ENCODE results near the gene GPC5.

DNA sequence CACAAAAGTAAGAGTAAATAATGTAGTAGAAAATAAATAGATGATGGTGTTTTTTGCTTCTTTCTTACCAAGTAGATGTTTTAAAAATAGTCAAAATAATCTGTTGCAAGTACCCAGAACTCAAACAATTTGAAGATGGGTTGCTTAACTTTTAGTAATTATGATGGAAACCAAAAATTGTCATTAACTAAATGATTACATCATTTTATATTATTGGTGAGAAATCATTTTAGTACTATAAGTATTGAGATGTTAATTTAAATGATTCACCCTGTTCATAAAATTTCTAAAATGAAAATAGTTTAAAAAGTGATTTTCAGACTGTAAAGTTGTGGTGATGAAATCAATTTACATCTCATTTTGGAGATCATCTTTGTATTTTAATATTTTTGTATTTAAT, 404.5 kb downstream of the GPC5 start:
- TF ChIP-seq, protein P1, sequence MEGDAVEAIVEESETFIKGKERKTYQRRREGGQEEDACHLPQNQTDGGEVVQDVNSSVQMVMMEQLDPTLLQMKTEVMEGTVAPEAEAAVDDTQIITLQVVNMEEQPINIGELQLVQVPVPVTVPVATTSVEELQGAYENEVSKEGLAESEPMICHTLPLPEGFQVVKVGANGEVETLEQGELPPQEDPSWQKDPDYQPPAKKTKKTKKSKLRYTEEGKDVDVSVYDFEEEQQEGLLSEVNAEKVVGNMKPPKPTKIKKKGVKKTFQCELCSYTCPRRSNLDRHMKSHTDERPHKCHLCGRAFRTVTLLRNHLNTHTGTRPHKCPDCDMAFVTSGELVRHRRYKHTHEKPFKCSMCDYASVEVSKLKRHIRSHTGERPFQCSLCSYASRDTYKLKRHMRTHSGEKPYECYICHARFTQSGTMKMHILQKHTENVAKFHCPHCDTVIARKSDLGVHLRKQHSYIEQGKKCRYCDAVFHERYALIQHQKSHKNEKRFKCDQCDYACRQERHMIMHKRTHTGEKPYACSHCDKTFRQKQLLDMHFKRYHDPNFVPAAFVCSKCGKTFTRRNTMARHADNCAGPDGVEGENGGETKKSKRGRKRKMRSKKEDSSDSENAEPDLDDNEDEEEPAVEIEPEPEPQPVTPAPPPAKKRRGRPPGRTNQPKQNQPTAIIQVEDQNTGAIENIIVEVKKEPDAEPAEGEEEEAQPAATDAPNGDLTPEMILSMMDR (IDR thresholded peaks at IDR 0.05): no peak
- TF ChIP-seq POLR2A (IDR thresholded peaks at IDR 0.05): no peak

Data from uterus (tissue), 2 donors.